ENCODE measurements around the gene COX6A1.
"Not testable (repeated sequence)": the region's sequence is repeated elsewhere in the genome, so short reads cannot be mapped to it uniquely, and the experiment has no call there.

Gene COX6A1

DNA sequence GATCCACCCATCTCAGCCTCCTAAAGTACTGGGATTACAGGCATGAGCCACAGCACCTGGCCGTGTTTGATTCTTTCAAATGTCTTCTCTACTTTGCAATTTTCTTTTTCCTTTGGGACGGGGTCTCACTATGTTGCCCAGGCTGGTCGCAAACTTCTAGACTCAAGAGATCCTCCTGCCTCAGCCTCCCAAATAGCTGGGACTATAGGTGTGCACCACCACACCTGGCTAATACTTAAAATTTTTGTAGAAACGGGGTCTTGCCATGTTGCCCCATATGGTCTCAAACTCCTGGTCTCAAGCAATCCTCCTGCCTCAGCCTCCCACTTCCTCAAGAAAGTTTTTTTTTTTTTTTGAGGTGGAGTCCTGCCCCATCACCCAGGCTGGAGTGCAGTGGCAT, 10.1 kb downstream of the COX6A1 start:
- Histone ChIP-seq H3K27me3 (ENCODE audit: control insufficient read depth, insufficient read depth, low read length) (no peaks in the 10 kb centered on the region), H3K4me1 (peaks cover 12% of the 10 kb centered on the region), H2AFZ (no peak overlapping the region), H3K36me3 (ENCODE audit: control insufficient read depth, insufficient read depth, low read length) (no peaks in the 10 kb centered on the region), H3K9ac (no peak overlapping the region), H3K9me3 (ENCODE audit: control insufficient read depth, low read length) (no peaks in the 10 kb centered on the region), H3K4me2 (ENCODE audit: low read length) (no peak overlapping the region), H3K79me2 (peaks cover 34% of the 10 kb centered on the region), H3K4me3 (ENCODE audit: low read depth, low read length) (no peak overlapping the region), H3K27ac (no peak overlapping the region)
- TF ChIP-seq, protein P1, sequence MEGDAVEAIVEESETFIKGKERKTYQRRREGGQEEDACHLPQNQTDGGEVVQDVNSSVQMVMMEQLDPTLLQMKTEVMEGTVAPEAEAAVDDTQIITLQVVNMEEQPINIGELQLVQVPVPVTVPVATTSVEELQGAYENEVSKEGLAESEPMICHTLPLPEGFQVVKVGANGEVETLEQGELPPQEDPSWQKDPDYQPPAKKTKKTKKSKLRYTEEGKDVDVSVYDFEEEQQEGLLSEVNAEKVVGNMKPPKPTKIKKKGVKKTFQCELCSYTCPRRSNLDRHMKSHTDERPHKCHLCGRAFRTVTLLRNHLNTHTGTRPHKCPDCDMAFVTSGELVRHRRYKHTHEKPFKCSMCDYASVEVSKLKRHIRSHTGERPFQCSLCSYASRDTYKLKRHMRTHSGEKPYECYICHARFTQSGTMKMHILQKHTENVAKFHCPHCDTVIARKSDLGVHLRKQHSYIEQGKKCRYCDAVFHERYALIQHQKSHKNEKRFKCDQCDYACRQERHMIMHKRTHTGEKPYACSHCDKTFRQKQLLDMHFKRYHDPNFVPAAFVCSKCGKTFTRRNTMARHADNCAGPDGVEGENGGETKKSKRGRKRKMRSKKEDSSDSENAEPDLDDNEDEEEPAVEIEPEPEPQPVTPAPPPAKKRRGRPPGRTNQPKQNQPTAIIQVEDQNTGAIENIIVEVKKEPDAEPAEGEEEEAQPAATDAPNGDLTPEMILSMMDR (IDR thresholded peaks at IDR 0.05) = no peak

GRCh38 chr12:120452524-120452923, 14.6 kb downstream of the COX6A1 start:
- H3K4me3 ChIP-seq (ENCODE audit: low read depth, low read length); H3K27ac ChIP-seq; H3K36me3 ChIP-seq (ENCODE audit: control insufficient read depth, insufficient read depth, low read length); H3K9me3 ChIP-seq (ENCODE audit: control insufficient read depth, low read length); H3K4me1 ChIP-seq; H2AFZ ChIP-seq; H3K9ac ChIP-seq; H3K27me3 ChIP-seq (ENCODE audit: control insufficient read depth, insufficient read depth, low read length); H3K4me2 ChIP-seq (ENCODE audit: low read length): not testable (repeated sequence)
- H3K79me2 ChIP-seq = peaks cover 20% of the 10 kb centered on the region

DNA sequence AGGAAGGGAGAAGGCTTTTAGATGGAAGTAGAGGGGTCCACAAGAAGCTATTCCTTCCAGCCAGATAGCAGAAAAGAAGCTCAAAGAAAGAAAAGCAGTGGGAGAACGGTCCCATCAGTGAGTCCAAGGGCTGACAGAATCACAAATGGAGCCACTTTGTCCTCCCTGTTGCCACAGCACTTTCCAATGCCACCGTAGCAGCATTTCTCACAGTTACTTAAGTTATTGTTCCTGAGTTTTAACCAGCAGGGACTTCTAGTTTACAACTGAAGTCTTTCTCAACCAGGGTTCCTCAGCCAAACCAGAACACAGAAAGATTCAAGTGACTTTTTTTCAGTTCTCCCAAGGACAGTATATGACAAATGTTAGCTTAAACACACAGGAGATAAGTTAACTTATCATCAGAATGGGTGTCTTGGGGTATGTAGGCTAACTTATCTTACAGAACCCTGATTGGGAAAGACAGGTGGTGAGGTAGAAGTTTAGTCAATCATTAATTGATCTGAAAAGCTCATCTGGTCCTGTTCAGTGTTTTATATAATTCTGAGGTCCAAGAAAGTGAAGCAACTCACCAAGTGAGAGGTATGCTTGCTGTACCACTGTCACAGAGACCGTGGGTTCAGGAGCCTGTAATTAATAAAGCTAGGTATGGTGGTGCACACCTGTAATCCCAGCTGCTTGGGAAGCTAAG, 15.3 kb downstream of the COX6A1 start:
- H3K4me3 ChIP-seq (ENCODE audit: low read depth, low read length) = no peak overlapping the region
- H3K4me1 ChIP-seq = no peaks in the 10 kb centered on the region
- peaks cover 13% of the 10 kb centered on the region for H3K79me2 ChIP-seq
- TF ChIP-seq, protein P1 (IDR thresholded peaks at IDR 0.05) = no peak
- no peaks in the 10 kb centered on the region for H3K27me3 ChIP-seq (ENCODE audit: control insufficient read depth, insufficient read depth, low read length)
- no peaks in the 10 kb centered on the region for H3K36me3 ChIP-seq (ENCODE audit: control insufficient read depth, insufficient read depth, low read length)
- H3K9ac ChIP-seq = no peak overlapping the region
- H3K9me3 ChIP-seq (ENCODE audit: control insufficient read depth, low read length) = no peaks in the 10 kb centered on the region
- no peak overlapping the region for H2AFZ ChIP-seq
- H3K4me2 ChIP-seq (ENCODE audit: low read length) = no peak overlapping the region
- no peak overlapping the region for H3K27ac ChIP-seq

DNA sequence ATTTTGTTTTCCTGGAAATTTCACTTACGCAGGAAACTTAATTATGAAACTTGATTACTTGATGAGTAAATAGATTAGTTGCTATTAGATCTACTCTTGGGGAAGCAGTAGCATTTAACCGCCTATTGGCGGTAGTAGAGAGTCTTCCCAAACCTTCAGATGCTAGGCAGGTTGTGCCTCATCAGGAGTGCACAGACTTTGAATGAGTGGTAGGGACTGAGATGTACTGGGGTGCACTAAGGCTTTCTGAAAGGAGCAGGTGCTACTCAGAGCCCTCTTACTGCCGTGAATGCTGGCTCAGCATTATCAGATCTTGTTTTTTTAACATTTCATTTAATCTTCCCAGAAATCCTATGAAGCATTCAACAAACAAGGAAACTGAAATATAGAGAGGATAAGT, 16.1 kb downstream of the COX6A1 start:
- no peaks in the 10 kb centered on the region for H3K4me1 ChIP-seq
- H3K9ac ChIP-seq = no peak overlapping the region
- peaks cover 11% of the 10 kb centered on the region for H3K79me2 ChIP-seq
- H2AFZ ChIP-seq = no peak overlapping the region
- TF ChIP-seq, protein P1 (IDR thresholded peaks at IDR 0.05) = peak; percentile 53
- no peak overlapping the region for H3K4me2 ChIP-seq (ENCODE audit: low read length)
- H3K27me3 ChIP-seq (ENCODE audit: control insufficient read depth, insufficient read depth, low read length) = no peaks in the 10 kb centered on the region
- no peaks in the 10 kb centered on the region for H3K9me3 ChIP-seq (ENCODE audit: control insufficient read depth, low read length)
- no peaks in the 10 kb centered on the region for H3K36me3 ChIP-seq (ENCODE audit: control insufficient read depth, insufficient read depth, low read length)
- H3K27ac ChIP-seq = no peak overlapping the region
- no peak overlapping the region for H3K4me3 ChIP-seq (ENCODE audit: low read depth, low read length)

- Histone ChIP-seq H3K4me3 (ENCODE audit: low read depth, low read length) (no peak overlapping the region), H3K9ac (no peak overlapping the region), H3K27ac (no peak overlapping the region), H3K9me3 (ENCODE audit: control insufficient read depth, low read length) (no peaks in the 10 kb centered on the region), H2AFZ (no peak overlapping the region), H3K4me1 (no peaks in the 10 kb centered on the region), H3K4me2 (ENCODE audit: low read length) (no peak overlapping the region), H3K36me3 (ENCODE audit: control insufficient read depth, insufficient read depth, low read length) (no peaks in the 10 kb centered on the region), H3K79me2 (peaks cover 7% of the 10 kb centered on the region), H3K27me3 (ENCODE audit: control insufficient read depth, insufficient read depth, low read length) (no peaks in the 10 kb centered on the region)
- TF ChIP-seq, protein P1 (IDR thresholded peaks at IDR 0.05) = no peak
Measured at GRCh38 chr12:120455302-120455701, 17.4 kb downstream of the COX6A1 start.

Measured in parathyroid adenoma (tissue), 2 donors.